ENCODE data around the gene LAMTOR4. TPM values are rescaled to one million over a fixed set of nuclear protein-coding genes. Genes with fewer than 3 reads are reported as not detected.

The LAMTOR4 gene
- total and polyA plus RNA-seq, 4 donors, result 63.4 to 288 (median 187) TPM

GRCh38 chr7:100156331-100157068 lies 7.8 kb downstream of the LAMTOR4 start:
- H3K4me1 ChIP-seq (ENCODE audit: control insufficient read depth in 5 of 5, insufficient read depth in 5 of 5, low read length in 5 of 5), result peaks cover 0 to 12% (median 4%) of the 10 kb centered on the region in 5 donors
- WGBS, 2 donors, result 72 to 78% methylated on average over 16 of the region's 16 CpGs
- no peak for DNase-seq
- H3K9me3 ChIP-seq (ENCODE audit: control insufficient read depth in 4 of 4, insufficient read depth in 3 of 4, low read length in 3 of 4), result no peaks in the 10 kb centered on the region
- H3K27me3 ChIP-seq (ENCODE audit: control insufficient read depth in 3 of 3, insufficient read depth in 3 of 3, low read length in 2 of 3), result no peaks in the 10 kb centered on the region
- no peak overlapping the region for H3K4me3 ChIP-seq
- H3K9ac ChIP-seq (ENCODE audit: insufficient read depth in 1 of 2, low read length in 2 of 2), result no peak overlapping the region
- ATAC-seq (ENCODE audit: insufficient read depth, low FRiP score), result no peak
- no peak for TF ChIP-seq CTCF (IDR thresholded peaks at IDR 0.05; ENCODE audit: control extremely low read depth, extremely low read depth)
- peak overlapping the region in 1 of 2 donors; percentile 11 for H3K27ac ChIP-seq (ENCODE audit: low read depth in 1 of 2, low read length in 1 of 2)
- H3K36me3 ChIP-seq (ENCODE audit: control insufficient read depth in 4 of 4, insufficient read depth in 4 of 4, low read length in 4 of 4), result peaks cover 8 to 32% (median 19%) of the 10 kb centered on the region in 4 donors

- DNase-seq (no peak), ATAC-seq (ENCODE audit: insufficient read depth, low FRiP score) (no peak)
- Histone ChIP-seq H3K9ac (ENCODE audit: insufficient read depth in 1 of 2, low read length in 2 of 2) (no peak overlapping the region), H3K9me3 (ENCODE audit: control insufficient read depth in 4 of 4, insufficient read depth in 3 of 4, low read length in 3 of 4) (no peaks in the 10 kb centered on the region), H3K27ac (ENCODE audit: low read depth in 1 of 2, low read length in 1 of 2) (peak overlapping the region in 1 of 2 donors; percentile 11), H3K4me1 (ENCODE audit: control insufficient read depth in 5 of 5, insufficient read depth in 5 of 5, low read length in 5 of 5) (peaks cover 0 to 12% (median 4%) of the 10 kb centered on the region in 5 donors), H3K4me3 (no peak overlapping the region), H3K36me3 (ENCODE audit: control insufficient read depth in 4 of 4, insufficient read depth in 4 of 4, low read length in 4 of 4) (peaks cover 8 to 32% (median 19%) of the 10 kb centered on the region in 4 donors), H3K27me3 (ENCODE audit: control insufficient read depth in 3 of 3, insufficient read depth in 3 of 3, low read length in 2 of 3) (no peaks in the 10 kb centered on the region)
- TF ChIP-seq CTCF (IDR thresholded peaks at IDR 0.05; ENCODE audit: control extremely low read depth, extremely low read depth), result no peak
- WGBS, 2 donors, result 71 to 75% methylated on average over 5 of the region's 5 CpGs
Measured at GRCh38 chr7:100157069-100157333, 8.3 kb downstream of the LAMTOR4 start.

- no peaks in the 10 kb centered on the region for H3K9me3 ChIP-seq (ENCODE audit: control insufficient read depth in 4 of 4, insufficient read depth in 3 of 4, low read length in 3 of 4)
- H3K4me1 ChIP-seq (ENCODE audit: control insufficient read depth in 5 of 5, insufficient read depth in 5 of 5, low read length in 5 of 5), result peaks cover 0 to 12% (median 4%) of the 10 kb centered on the region in 5 donors
- TF ChIP-seq CTCF (IDR thresholded peaks at IDR 0.05; ENCODE audit: control extremely low read depth, extremely low read depth), result no peak
- 23 to 38% methylated on average over 25 to 32 of the region's 32 CpGs for WGBS, 2 donors
- peak overlapping the region; percentile 77 for H3K4me3 ChIP-seq
- H3K27ac ChIP-seq (ENCODE audit: low read depth in 1 of 2, low read length in 1 of 2), result peak overlapping the region; percentile 71 to 84
- peak overlapping the region in 1 of 2 donors; percentile 12 for H3K9ac ChIP-seq (ENCODE audit: insufficient read depth in 1 of 2, low read length in 2 of 2)
- H3K27me3 ChIP-seq (ENCODE audit: control insufficient read depth in 3 of 3, insufficient read depth in 3 of 3, low read length in 2 of 3), result no peaks in the 10 kb centered on the region
- ATAC-seq (ENCODE audit: insufficient read depth, low FRiP score), result peak; percentile 45
- DNase-seq, result no peak
- H3K36me3 ChIP-seq (ENCODE audit: control insufficient read depth in 4 of 4, insufficient read depth in 4 of 4, low read length in 4 of 4), result peaks cover 8 to 32% (median 19%) of the 10 kb centered on the region in 4 donors
Measured at GRCh38 chr7:100157334-100158228, 8.9 kb downstream of the LAMTOR4 start.
